ENCODE measurements around the gene VPS37D.
A peak's percentile ranks its signal among the peaks of the same experiment; 100 is the strongest.

The VPS37D gene

GRCh38 chr7:73682745-73683055 is 15.1 kb downstream of the VPS37D start:
- H4K8ac ChIP-seq (ENCODE audit: low read depth, low read length): peak overlapping the region; percentile 76
- H4K91ac ChIP-seq (ENCODE audit: low read depth, low read length, poor library complexity): peak overlapping the region; percentile 89
- H3K4me3 ChIP-seq (ENCODE audit: low read length in 2 of 2): peak overlapping the region; percentile 97 to 100
- peak overlapping the region; percentile 79 for H3K4me2 ChIP-seq (ENCODE audit: insufficient read depth, low read length, poor library complexity, severe bottlenecking)
- H3K9me3 ChIP-seq (replicated peaks in 1 of 2; ENCODE audit: control insufficient read depth in 2 of 2, insufficient read depth in 1 of 2, low read depth in 1 of 2, low read length in 2 of 2): peaks cover 0 to 2% of the 10 kb centered on the region in 2 donors
- peak overlapping the region; percentile 97 for H3K4ac ChIP-seq (ENCODE audit: low read length)
- no CpG with 5 or more reads among the region's 33 CpGs for WGBS, 2 donors (ENCODE audit: extremely low coverage in 2 of 2, insufficient read length in 2 of 2, insufficient replicate concordance in 1 of 2)
- peaks cover 21% of the 10 kb centered on the region for H3K79me1 ChIP-seq (ENCODE audit: low read depth, low read length)
- peak overlapping the region; percentile 60 for H2BK15ac ChIP-seq (ENCODE audit: low read length)
- H3K27me3 ChIP-seq (ENCODE audit: control insufficient read depth in 3 of 3, insufficient read depth in 3 of 3, low read depth in 1 of 3, low read length in 3 of 3): no peaks in the 10 kb centered on the region
- H2BK120ac ChIP-seq (ENCODE audit: low read depth, low read length): no peak overlapping the region
- H3K27ac ChIP-seq (replicated peaks; ENCODE audit: low read length): no peak overlapping the region
- H2AK5ac ChIP-seq (ENCODE audit: low read depth, low read length): peak overlapping the region; percentile 96
- peak overlapping the region; percentile 98 for H3K23ac ChIP-seq (ENCODE audit: low read depth, low read length, poor library complexity)
- H3K9ac ChIP-seq (ENCODE audit: low read depth, low read length, poor library complexity): peak overlapping the region; percentile 98
- DNase-seq (ENCODE audit: low spot score): no peak
- peaks cover 9 to 12% of the 10 kb centered on the region in 2 donors for H3K4me1 ChIP-seq (ENCODE audit: control insufficient read depth in 2 of 2, insufficient read depth in 1 of 2, low read depth in 1 of 2, low read length in 2 of 2)
- no peak overlapping the region for H2BK12ac ChIP-seq (ENCODE audit: low read length)
- peak overlapping the region; percentile 94 for H3K18ac ChIP-seq (ENCODE audit: low read length)
- H3K36me3 ChIP-seq (replicated peaks in 1 of 2; ENCODE audit: control insufficient read depth in 2 of 2, insufficient read depth in 2 of 2, low read length in 2 of 2): peaks cover 12 to 52% of the 10 kb centered on the region in 2 donors
- peak overlapping the region; percentile 64 for H3K14ac ChIP-seq (ENCODE audit: low read length)
- peak overlapping the region; percentile 76 for H2BK5ac ChIP-seq (ENCODE audit: low read length)
- H2AFZ ChIP-seq (ENCODE audit: low read length): peak overlapping the region; percentile 98

DNA sequence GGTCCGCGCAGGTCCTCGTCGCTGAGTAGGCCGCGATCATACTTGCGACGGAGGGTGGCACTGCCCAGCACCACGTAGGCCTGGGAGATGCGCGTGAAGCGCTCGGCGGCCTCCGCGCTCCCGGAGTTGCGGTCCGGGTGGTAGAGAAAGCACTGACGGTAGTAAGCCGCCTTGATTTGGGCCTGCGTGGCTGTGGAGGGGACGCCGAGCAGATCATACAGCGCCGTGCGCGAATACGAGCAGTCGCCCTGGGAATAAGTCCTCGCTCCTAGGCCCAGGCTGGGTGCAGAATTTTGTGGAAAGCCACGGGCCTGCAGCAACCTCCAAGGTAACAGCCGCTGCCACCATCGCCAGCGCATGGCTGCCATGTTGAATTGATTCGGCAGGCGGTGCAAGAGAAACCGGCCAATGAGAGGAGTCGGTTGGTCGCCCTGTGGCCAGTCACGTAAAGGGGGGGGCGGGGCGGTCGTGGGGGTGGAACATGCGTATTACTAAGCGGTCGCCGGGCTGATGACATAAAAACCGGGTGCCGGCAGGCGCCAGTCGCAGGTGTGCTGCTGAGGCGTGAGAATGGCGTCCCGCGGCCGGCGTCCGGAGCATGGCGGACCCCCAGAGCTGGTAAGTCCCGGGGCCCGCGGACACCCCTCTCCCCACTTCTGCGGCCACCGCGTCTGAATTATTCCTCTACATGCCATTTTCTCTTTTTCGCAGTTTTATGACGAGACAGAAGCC is 15.6 kb downstream of the VPS37D start, which contains the start of the genes BUD23 and DNAJC30:
BUD23 (plus strand) TSS at position 542 of the 732 bp plus-strand sequence; CDS start at position 571, 29 bp downstream.
DNAJC30 (minus strand) TSS at position 398 of the 732 bp plus-strand sequence; CDS start at position 368, 30 bp downstream.
- Histone ChIP-seq H3K4me2 (ENCODE audit: insufficient read depth, low read length, poor library complexity, severe bottlenecking) (peak within 1 kb of the TSS; percentile 84), H2BK5ac (ENCODE audit: low read length) (peak within 1 kb of the TSS; percentile 76), H2AFZ (ENCODE audit: low read length) (peak within 1 kb of the TSS; percentile 98), H3K4me3 (ENCODE audit: low read length in 2 of 2) (peak within 1 kb of the TSS; percentile 97 to 100), H3K18ac (ENCODE audit: low read length) (peak within 1 kb of the TSS; percentile 94), H3K27me3 (ENCODE audit: control insufficient read depth in 3 of 3, insufficient read depth in 3 of 3, low read depth in 1 of 3, low read length in 3 of 3) (no peaks in the 10 kb centered on the region), H3K23ac (ENCODE audit: low read depth, low read length, poor library complexity) (peak within 1 kb of the TSS; percentile 98), H3K14ac (ENCODE audit: low read length) (peak within 1 kb of the TSS; percentile 64), H3K79me1 (ENCODE audit: low read depth, low read length) (peaks cover 21% of the 10 kb centered on the region), H2AK5ac (ENCODE audit: low read depth, low read length) (peak within 1 kb of the TSS; percentile 96), H4K91ac (ENCODE audit: low read depth, low read length, poor library complexity) (peak within 1 kb of the TSS; percentile 89), H3K27ac (replicated peaks; ENCODE audit: low read length) (no peak within 1 kb of the TSS), H3K36me3 (replicated peaks in 1 of 2; ENCODE audit: control insufficient read depth in 2 of 2, insufficient read depth in 2 of 2, low read length in 2 of 2) (peaks cover 11 to 50% of the 10 kb centered on the region in 2 donors), H2BK15ac (ENCODE audit: low read length) (peak within 1 kb of the TSS; percentile 60), H3K4me1 (ENCODE audit: control insufficient read depth in 2 of 2, insufficient read depth in 1 of 2, low read depth in 1 of 2, low read length in 2 of 2) (peaks cover 9 to 12% of the 10 kb centered on the region in 2 donors), H4K8ac (ENCODE audit: low read depth, low read length) (peak within 1 kb of the TSS; percentile 76), H3K9me3 (replicated peaks in 1 of 2; ENCODE audit: control insufficient read depth in 2 of 2, insufficient read depth in 1 of 2, low read depth in 1 of 2, low read length in 2 of 2) (peaks cover 0 to 2% of the 10 kb centered on the region in 2 donors), H2BK12ac (ENCODE audit: low read length) (peak within 1 kb of the TSS; percentile 67), H2BK120ac (ENCODE audit: low read depth, low read length) (peak within 1 kb of the TSS; percentile 75), H3K4ac (ENCODE audit: low read length) (peak within 1 kb of the TSS; percentile 97), H3K9ac (ENCODE audit: low read depth, low read length, poor library complexity) (peak within 1 kb of the TSS; percentile 98)
- DNase-seq (ENCODE audit: low spot score): peak; percentile 92
- WGBS, 2 donors (ENCODE audit: extremely low coverage in 2 of 2, insufficient read length in 2 of 2, insufficient replicate concordance in 1 of 2): no CpG with 5 or more reads among the region's 68 CpGs

- Histone ChIP-seq H3K4ac (ENCODE audit: low read length) (no peak overlapping the region), H3K14ac (ENCODE audit: low read length) (no peak overlapping the region), H4K91ac (ENCODE audit: low read depth, low read length, poor library complexity) (no peak overlapping the region), H3K18ac (ENCODE audit: low read length) (peak overlapping the region; percentile 58), H3K4me2 (ENCODE audit: insufficient read depth, low read length, poor library complexity, severe bottlenecking) (peak overlapping the region; percentile 84), H2AFZ (ENCODE audit: low read length) (peak overlapping the region; percentile 98), H2AK5ac (ENCODE audit: low read depth, low read length) (peak overlapping the region; percentile 27), H2BK5ac (ENCODE audit: low read length) (peak overlapping the region; percentile 76), H4K8ac (ENCODE audit: low read depth, low read length) (no peak overlapping the region), H3K36me3 (replicated peaks in 1 of 2; ENCODE audit: control insufficient read depth in 2 of 2, insufficient read depth in 2 of 2, low read length in 2 of 2) (peaks cover 10 to 52% of the 10 kb centered on the region in 2 donors), H3K79me1 (ENCODE audit: low read depth, low read length) (peaks cover 21% of the 10 kb centered on the region), H2BK15ac (ENCODE audit: low read length) (no peak overlapping the region), H3K9me3 (replicated peaks in 1 of 2; ENCODE audit: control insufficient read depth in 2 of 2, insufficient read depth in 1 of 2, low read depth in 1 of 2, low read length in 2 of 2) (peaks cover 0 to 2% of the 10 kb centered on the region in 2 donors), H3K4me1 (ENCODE audit: control insufficient read depth in 2 of 2, insufficient read depth in 1 of 2, low read depth in 1 of 2, low read length in 2 of 2) (peaks cover 9 to 12% of the 10 kb centered on the region in 2 donors), H3K9ac (ENCODE audit: low read depth, low read length, poor library complexity) (peak overlapping the region; percentile 85), H3K23ac (ENCODE audit: low read depth, low read length, poor library complexity) (peak overlapping the region; percentile 98), H2BK120ac (ENCODE audit: low read depth, low read length) (no peak overlapping the region), H2BK12ac (ENCODE audit: low read length) (no peak overlapping the region), H3K27me3 (ENCODE audit: control insufficient read depth in 3 of 3, insufficient read depth in 3 of 3, low read depth in 1 of 3, low read length in 3 of 3) (no peaks in the 10 kb centered on the region), H3K4me3 (ENCODE audit: low read length in 2 of 2) (peak overlapping the region; percentile 93 to 100), H3K27ac (replicated peaks; ENCODE audit: low read length) (no peak overlapping the region)
- no CpG with 5 or more reads among the region's 58 CpGs for WGBS, 2 donors (ENCODE audit: extremely low coverage in 2 of 2, insufficient read length in 2 of 2, insufficient replicate concordance in 1 of 2)
- DNase-seq (ENCODE audit: low spot score): no peak
Measured at GRCh38 chr7:73683788-73684693, 16.4 kb downstream of the VPS37D start.
